GM19328 (cell line): ENCODE measurements around the gene IFITM2.
"Not testable (repeated sequence)": the region's sequence is repeated elsewhere in the genome, so short reads cannot be mapped to it uniquely, and the experiment has no call there.

Experiments
- ATAC-seq: cut with Tn5 transposase; IDR thresholded peaks from one replicate; pipeline ENCODE4 v1.9.1; 2021; ENCODE audit warnings: mild to moderate bottlenecking, moderate library complexity; ENCODE audit not compliant: unreplicated experiment

Gene IFITM2

DNA sequence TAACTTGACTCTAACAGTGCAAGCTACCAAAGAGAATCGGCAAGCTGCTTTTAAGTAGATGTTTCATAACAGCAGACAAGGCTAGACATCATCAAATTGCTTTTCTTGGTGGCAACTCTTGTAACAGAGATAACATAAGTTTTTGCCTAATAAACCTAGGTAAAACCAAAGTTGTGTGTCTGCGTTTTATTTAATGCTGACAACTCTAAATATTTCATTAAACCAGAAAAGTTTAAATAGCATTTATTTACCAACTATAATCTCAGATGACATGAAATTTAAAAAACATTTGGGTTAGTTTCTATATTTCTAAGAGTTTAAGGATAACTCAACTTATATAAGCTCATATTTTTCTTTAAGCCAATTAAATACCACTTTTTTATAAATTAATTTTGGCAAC lies 32.3 kb downstream of the IFITM2 start:
- no peak for ATAC-seq

DNA sequence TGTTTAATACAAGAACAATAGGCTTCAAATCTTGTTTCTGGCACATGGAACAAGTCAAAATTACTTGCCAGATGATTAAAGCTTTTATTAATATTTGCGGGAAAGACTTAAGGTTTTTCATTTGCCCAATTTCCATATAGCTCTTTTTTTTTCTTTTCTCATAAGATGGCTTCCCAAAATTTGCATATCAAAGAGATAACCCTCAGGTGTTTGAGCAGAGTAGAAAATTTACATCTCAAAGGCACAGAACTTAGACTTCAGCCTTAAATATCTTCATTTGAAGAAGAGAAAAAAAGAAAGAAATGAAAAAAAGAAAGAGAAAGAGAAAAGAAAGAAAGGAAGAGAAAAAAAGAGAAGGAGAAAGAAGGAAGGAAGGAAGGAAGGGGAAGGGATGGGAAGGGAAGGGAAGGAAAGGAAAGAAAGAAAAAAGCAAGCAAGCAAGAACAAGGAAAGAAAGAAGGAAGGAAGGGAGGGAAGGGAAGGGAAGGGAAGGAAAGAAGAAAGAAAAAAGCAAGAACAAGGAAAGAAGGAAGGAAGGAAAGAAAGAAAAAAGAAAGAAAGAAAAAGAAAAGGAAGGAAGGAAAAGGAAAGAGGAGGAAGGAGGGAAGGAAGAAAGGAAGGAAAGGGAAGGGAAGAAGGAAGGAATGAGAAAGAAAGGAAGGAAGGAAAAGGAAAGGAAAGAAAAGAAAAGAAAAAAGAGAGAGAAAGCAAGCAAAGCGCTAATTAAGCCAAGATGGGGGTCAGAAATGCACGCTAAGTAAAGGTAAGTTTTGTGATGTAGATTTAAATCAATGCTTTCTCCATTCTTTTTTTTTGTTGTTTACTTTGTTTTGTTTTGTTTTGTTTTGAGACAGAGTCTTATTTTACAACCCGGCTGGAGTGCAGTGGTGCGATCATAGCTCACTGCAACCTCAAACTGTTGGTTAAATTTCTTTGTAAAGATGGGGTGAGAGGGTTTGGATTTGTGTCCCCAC lies 33.2 kb downstream of the IFITM2 start:
- no peak for ATAC-seq

GRCh38 chr11:342328-342727 lies 34.7 kb downstream of the IFITM2 start:
- ATAC-seq, result no peak

- ATAC-seq, result no peak
Observed at GRCh38 chr11:344836-345578, 37.4 kb downstream of the IFITM2 start.

DNA sequence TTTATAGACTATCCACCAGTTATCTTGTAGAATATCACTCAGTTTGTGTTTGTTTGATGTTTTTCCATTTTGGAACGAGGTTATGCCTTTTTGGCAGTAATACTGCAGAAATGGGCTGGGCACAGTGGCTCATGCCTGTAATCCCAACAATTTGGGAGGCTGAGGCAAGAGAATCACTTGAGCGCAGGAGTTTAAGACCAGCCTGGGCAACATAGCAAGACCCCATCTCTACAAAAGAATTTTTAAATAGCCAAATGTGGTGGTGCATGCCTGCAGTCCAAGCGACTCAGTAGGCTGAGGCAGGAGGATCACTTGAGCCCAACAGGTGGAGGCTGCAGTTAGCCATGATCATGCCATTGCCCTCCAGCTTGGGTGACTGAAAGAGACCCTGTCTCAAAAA lies 38.9 kb downstream of the IFITM2 start:
- ATAC-seq, result no peak

DNA sequence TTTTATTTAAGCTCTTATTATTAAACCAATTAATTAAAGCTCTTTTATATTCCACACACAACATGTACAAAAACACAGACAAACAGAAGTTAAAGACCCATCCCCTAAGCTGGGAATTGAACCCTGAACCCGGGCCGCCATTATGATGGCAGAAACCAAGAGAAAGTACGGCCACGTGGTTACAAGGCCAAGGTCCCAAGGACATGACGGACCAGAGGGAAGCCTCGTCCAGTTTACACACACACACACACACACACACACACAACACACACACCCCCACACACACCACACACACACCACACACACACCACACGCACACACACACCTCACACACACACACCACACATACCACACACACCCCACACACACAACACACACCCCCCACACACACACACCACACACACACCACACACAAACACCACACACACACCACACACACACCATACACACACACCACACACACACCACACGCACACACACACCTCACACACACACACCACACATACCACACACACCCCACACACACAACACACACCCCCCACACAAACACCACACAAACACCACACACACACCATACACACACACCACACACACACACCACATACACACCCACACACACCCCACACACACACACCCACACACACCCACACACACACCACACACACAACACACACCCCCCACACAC lies 41.8 kb downstream of the IFITM2 start:
- not testable (repeated sequence) for ATAC-seq

- ATAC-seq, result not testable (repeated sequence)
Observed at GRCh38 chr11:350033-350722, 42.6 kb downstream of the IFITM2 start.

DNA sequence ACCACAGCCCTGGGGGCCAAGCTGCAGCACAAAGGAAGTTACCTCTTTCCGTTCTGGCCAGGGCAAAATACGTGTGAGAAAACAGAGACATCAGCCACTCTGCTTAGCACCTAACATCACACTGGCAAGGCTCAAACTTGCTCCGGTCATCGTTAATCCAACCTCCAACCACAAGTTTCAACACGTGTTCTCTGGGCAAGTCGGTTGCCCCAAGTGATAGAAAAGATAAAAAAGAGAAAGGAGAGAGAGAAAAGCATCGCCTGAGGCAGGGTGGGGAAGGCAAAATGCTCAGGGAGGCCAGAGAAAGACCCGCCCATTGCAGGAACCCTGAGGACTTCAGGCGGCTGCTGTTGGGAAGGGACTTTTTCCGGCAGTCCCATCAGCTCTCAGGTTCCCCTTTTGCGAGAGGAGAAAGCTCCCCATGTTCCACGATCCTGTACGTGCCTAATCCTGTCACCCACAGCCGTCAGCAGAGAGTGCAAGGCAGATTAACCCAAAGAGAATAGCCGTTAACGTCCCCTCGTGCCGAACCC lies 43.2 kb downstream of the IFITM2 start:
- ATAC-seq, result no peak

GRCh38 chr11:351411-351810 lies 43.8 kb downstream of the IFITM2 start:
- ATAC-seq, result no peak

GRCh38 chr11:352456-353031 lies 44.9 kb downstream of the IFITM2 start:
- no peak for ATAC-seq

DNA sequence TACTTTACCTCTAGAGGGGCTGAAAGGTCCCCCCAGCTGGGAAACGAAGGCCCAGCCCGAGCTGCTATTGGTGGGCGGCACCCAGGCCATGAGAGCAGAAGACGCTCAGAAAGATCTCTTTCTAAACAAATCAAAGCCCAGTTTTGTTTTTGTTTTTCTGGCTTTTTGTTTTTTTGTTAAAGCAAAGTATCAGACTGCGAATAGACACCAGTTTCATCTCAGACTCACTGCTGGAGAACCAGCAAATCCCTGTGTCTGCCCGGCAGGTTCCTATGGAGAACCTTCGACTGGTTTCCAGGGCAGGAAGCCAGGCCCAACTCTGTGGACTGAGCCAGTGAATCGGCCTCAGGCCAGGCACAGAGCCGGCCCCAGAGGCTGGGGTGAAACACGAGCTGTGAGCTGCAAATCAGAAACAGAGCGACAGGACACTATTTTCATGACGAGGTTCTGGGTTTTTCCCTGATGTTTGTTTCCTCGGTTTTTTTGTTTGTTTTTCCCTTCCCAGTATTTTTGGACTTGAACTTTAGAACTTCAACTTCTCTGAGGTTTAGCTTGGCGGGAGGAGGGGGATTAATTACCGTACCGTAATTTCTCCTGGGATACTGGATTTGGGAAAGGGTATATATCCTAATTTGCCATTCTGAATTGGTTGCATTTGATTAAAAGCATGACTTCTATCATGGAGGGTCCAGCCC lies 45.7 kb downstream of the IFITM2 start:
- no peak for ATAC-seq

DNA sequence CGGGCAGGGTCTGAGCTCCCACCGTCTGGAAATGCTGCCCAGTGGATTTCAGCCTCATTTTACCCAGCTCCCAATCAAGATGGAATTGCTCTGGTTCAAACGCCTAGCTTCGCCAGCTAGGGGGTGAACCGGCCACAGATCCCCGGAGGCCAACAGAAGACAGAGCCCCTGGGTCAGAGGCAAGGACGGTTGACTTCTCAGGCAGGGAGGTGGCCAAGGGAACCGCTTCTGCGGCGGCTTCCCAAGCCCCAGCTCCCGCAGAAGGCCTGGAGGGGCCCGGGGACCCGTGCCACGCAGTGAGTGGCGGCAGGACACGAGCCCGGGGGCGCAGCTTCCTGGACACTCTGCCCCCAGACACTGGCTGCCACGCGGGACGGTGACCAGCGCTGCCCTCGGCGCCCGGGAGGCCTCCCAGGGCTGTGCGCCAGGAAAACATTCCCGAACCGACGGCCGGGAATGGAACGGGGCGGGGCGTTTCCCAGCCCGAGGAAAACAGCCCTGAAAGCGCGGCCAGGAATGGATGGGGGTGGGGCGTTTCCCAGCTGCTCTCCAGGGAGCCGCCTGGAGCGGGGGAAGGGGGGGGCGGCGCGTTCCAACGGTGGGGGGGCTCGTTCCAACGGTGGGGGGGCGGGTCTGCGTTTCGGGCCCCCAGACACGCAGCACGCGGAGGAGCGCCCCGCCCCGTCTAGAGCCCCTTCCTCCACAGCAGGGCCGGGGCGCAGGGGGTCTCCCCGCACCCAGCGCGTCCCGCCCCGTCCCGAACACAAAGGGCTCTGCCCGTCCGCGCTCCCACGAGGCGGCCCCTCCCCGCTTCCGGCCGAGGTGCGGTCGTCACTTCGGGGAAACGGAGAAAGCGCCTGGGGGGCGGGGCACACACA lies 48.2 kb downstream of the IFITM2 start:
- ATAC-seq, result no peak

DNA sequence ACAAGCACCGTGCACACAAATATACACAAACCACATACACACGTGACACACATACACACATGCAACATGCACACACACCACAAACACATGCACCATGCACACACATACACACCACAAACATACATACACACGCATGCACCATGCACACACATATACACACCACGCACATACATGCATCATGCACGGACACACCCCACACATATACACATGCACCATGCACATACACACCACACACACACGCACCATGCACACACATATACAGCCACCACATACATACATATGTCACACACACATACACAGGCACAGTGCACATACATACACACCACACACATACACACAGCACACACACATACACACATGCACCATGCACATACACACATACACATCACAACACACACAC lies 49.0 kb downstream of the IFITM2 start:
- ATAC-seq, result no peak

GRCh38 chr11:357582-357981 lies 50.0 kb downstream of the IFITM2 start:
- ATAC-seq, result no peak

DNA sequence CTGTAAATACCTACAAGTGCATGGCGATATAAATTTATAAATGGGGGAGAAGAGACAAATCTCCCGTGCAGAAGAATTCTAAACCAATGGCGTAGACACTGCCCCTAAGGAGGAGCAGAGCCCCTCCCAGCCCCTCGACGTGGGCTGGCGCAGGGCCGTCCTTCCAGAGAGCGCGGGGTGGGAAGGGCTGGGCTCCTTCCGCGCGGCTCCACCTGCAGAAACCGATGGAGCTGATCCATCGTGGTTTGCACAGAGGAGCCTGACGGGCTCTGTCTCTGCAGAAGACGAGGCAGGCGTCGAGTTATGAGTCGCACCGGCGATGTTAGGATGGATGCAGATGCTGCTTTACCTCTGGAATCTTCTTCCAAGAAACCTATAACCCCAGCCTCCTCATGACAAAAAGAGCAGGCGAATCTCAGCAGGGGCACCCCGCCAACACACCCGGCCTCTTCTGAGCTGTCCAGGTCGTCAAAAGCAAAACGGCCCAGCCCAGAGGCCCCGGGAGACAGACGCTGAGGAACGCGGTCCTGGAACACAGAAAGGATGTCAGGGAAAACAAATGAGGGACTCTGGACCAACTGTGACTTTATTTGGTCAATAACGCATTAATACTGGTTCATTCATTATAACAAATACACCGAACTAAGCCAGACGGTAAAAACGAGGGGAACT lies 50.6 kb downstream of the IFITM2 start:
- ATAC-seq, result no peak
